Measurements from ENCODE around the gene THRB.

Gene THRB

GRCh38 chr3:24184528-24185176 lies 310.0 kb downstream of the THRB start:
- TF ChIP-seq CTCF (IDR thresholded peaks at IDR 0.05; ENCODE audit: extremely low read depth, missing control alignments) = no peak
- DNase-seq (ENCODE audit: low spot score) = no peak

DNA sequence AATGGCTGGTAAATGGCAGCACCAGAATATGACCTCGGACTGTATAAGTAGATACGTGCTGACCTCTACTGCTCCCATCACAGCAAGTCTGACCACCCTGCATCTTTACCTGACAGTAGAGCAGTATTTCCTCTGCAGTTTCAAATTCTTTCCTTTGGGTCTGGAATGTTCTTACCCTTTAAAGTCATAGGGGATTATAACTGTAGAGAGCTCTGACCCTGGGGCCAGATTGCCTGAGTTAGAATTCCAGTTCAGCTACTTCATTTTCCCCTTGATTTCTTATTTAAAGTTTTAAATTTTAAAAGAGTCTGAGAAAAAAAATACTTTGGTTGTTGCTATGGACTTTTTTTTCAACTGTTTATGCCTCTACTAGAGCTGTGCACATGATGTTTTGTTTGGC lies 311.9 kb downstream of the THRB start:
- DNase-seq (ENCODE audit: low spot score) = no peak
- TF ChIP-seq CTCF (IDR thresholded peaks at IDR 0.05; ENCODE audit: extremely low read depth, missing control alignments) = no peak

- no peak for TF ChIP-seq CTCF (IDR thresholded peaks at IDR 0.05; ENCODE audit: extremely low read depth, missing control alignments)
- DNase-seq (ENCODE audit: low spot score) = no peak
Observed at GRCh38 chr3:24181256-24181655, 313.4 kb downstream of the THRB start.

GRCh38 chr3:24180616-24181015 lies 314.0 kb downstream of the THRB start:
- TF ChIP-seq CTCF (IDR thresholded peaks at IDR 0.05; ENCODE audit: extremely low read depth, missing control alignments) = no peak
- no peak for DNase-seq (ENCODE audit: low spot score)

- DNase-seq (ENCODE audit: low spot score) = no peak
- TF ChIP-seq CTCF (IDR thresholded peaks at IDR 0.05; ENCODE audit: extremely low read depth, missing control alignments) = no peak
Observed at GRCh38 chr3:24177201-24177600, 317.4 kb downstream of the THRB start.

- no peak for DNase-seq (ENCODE audit: low spot score)
- no peak for TF ChIP-seq CTCF (IDR thresholded peaks at IDR 0.05; ENCODE audit: extremely low read depth, missing control alignments)
Observed at GRCh38 chr3:24174614-24175013, 320.0 kb downstream of the THRB start.

- DNase-seq (ENCODE audit: low spot score) = no peak
- TF ChIP-seq CTCF (IDR thresholded peaks at IDR 0.05; ENCODE audit: extremely low read depth, missing control alignments) = no peak
Observed at GRCh38 chr3:24168977-24169376, 325.7 kb downstream of the THRB start.

Measured in GM20000 (cell line).